Measurements from ENCODE around the gene BMP2. TPM values are rescaled to one million over a fixed set of nuclear protein-coding genes. Genes with fewer than 3 reads are reported as not detected.

BMP2 gene
- total and polyA plus RNA-seq, 2 donors (not counting 1 experiment from before 2014, with no cell fraction given), result not detected

DNA sequence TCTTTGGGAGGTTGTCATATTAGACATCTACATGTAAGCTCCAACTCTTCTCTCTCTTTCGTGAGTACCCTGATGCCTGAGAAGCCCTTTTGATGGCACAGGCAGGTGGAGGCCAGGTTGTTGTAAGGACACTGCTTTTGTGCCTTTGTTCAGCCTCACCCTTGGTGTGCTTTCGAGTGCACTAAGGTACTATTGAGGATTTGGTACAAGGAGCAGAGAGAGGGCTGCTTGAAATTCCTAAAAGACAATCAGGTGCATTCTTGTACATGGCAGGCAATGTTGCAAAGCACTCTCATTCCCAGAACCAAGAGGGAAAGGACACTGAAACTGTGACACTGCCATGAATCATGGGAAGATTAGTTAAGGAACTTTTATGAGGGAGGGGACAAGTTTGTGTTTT, 19.1 kb downstream of the BMP2 start:
- no peak for DNase-seq
- intact Hi-C loops (cut with micrococcal nuclease), result no loop called here
- Histone ChIP-seq H3K27ac (ENCODE audit: low read length in 2 of 2) (no peak overlapping the region), H2AFZ (ENCODE audit: insufficient read depth, low read depth, low read length, poor library complexity, severe bottlenecking) (no peak overlapping the region), H3K9ac (ENCODE audit: low read length) (no peak overlapping the region), H3K4me2 (replicated peaks; ENCODE audit: low read depth, low read length, poor library complexity, severe bottlenecking) (no peak overlapping the region), H4K20me1 (ENCODE audit: control insufficient read depth, insufficient read depth, low read length, poor library complexity, severe bottlenecking) (no peaks in the 10 kb centered on the region), H3K79me2 (ENCODE audit: control insufficient read depth, insufficient read depth, low read length) (no peaks in the 10 kb centered on the region), H3K36me3 (replicated peaks in 1 of 2; ENCODE audit: control extremely low read depth in 1 of 2, control insufficient read depth in 1 of 2, extremely low read depth in 1 of 2, insufficient read depth in 2 of 2, low read length in 1 of 2) (no peaks in the 10 kb centered on the region), H3K4me1 (ENCODE audit: control insufficient read depth in 2 of 2, insufficient read depth in 2 of 2, low read length in 2 of 2) (no peaks in the 10 kb centered on the region), H3K27me3 (replicated peaks in 1 of 4; ENCODE audit: control extremely low read depth in 1 of 4, control insufficient read depth in 3 of 4, insufficient read depth in 4 of 4, low read length in 3 of 4) (no peaks in the 10 kb centered on the region), H3K4me3 (ENCODE audit: control extremely low read depth in 1 of 5, extremely low read depth in 1 of 5, insufficient read depth in 1 of 5, low read depth in 2 of 5, low read length in 4 of 5) (no peak overlapping the region), H3K9me3 (ENCODE audit: control extremely low read depth in 1 of 3, control insufficient read depth in 2 of 3, insufficient read depth in 1 of 3, low read length in 2 of 3) (no peaks in the 10 kb centered on the region)
- no peaks in the 10 kb centered on the region for H3K9me3 Mint-ChIP-seq (ENCODE audit: insufficient read depth)
- H3K4me3 Mint-ChIP-seq, result no peak overlapping the region
- no peak overlapping the region for H3K27ac Mint-ChIP-seq
- TF ChIP-seq, protein P1, sequence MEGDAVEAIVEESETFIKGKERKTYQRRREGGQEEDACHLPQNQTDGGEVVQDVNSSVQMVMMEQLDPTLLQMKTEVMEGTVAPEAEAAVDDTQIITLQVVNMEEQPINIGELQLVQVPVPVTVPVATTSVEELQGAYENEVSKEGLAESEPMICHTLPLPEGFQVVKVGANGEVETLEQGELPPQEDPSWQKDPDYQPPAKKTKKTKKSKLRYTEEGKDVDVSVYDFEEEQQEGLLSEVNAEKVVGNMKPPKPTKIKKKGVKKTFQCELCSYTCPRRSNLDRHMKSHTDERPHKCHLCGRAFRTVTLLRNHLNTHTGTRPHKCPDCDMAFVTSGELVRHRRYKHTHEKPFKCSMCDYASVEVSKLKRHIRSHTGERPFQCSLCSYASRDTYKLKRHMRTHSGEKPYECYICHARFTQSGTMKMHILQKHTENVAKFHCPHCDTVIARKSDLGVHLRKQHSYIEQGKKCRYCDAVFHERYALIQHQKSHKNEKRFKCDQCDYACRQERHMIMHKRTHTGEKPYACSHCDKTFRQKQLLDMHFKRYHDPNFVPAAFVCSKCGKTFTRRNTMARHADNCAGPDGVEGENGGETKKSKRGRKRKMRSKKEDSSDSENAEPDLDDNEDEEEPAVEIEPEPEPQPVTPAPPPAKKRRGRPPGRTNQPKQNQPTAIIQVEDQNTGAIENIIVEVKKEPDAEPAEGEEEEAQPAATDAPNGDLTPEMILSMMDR (IDR thresholded peaks at IDR 0.05), result no peak
- TF ChIP-seq EZH2 (IDR thresholded peaks at IDR 0.05; ENCODE audit: borderline replicate concordance, insufficient read depth, low read depth, low read length, poor library complexity, severe bottlenecking), result no peak
- ChIA-PET POLR2A (no interaction called here), CTCF (no interaction called here)
- no peaks in the 10 kb centered on the region for H3K4me1 Mint-ChIP-seq
- no peak for ATAC-seq (ENCODE audit: low read depth)
- H3K27me3 Mint-ChIP-seq, result no peaks in the 10 kb centered on the region
- WGBS (ENCODE audit: insufficient coverage), result 50% methylated on average over 1 of the region's 2 CpGs

DNA sequence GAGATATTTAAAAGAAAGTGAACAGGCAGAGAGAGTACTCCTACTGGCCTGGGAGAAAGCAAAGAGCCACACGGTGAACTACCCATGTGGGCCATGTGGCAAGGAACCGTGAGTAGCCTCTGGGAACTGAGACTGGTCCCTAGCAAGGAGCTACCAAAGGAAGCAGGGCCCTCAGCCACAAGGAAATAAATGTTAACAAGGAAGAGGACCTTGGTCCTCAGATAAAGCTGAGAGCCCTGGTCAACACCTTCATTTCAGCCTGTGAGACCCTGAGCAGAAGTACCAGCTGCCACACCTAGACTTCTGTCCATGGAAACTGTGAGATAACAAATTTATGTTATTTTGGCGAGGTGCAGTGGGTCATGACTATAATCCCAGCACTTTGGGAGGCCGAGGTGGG, 25.3 kb downstream of the BMP2 start:
- intact Hi-C loops (cut with micrococcal nuclease), result no loop called here
- H3K9me3 Mint-ChIP-seq (ENCODE audit: insufficient read depth), result no peaks in the 10 kb centered on the region
- no peaks in the 10 kb centered on the region for H3K36me3 ChIP-seq (replicated peaks in 1 of 2; ENCODE audit: control extremely low read depth in 1 of 2, control insufficient read depth in 1 of 2, extremely low read depth in 1 of 2, insufficient read depth in 2 of 2, low read length in 1 of 2)
- no peaks in the 10 kb centered on the region for H3K27me3 Mint-ChIP-seq
- no peaks in the 10 kb centered on the region for H3K9me3 ChIP-seq (ENCODE audit: control extremely low read depth in 1 of 3, control insufficient read depth in 2 of 3, insufficient read depth in 1 of 3, low read length in 2 of 3)
- no peak overlapping the region for H3K4me3 ChIP-seq (ENCODE audit: control extremely low read depth in 1 of 5, extremely low read depth in 1 of 5, insufficient read depth in 1 of 5, low read depth in 2 of 5, low read length in 4 of 5)
- no peaks in the 10 kb centered on the region for H3K4me1 ChIP-seq (ENCODE audit: control insufficient read depth in 2 of 2, insufficient read depth in 2 of 2, low read length in 2 of 2)
- no peaks in the 10 kb centered on the region for H3K27me3 ChIP-seq (replicated peaks in 1 of 4; ENCODE audit: control extremely low read depth in 1 of 4, control insufficient read depth in 3 of 4, insufficient read depth in 4 of 4, low read length in 3 of 4)
- H3K27ac Mint-ChIP-seq, result no peak overlapping the region
- DNase-seq (no peak), ATAC-seq (ENCODE audit: low read depth) (no peak)
- H3K79me2 ChIP-seq (ENCODE audit: control insufficient read depth, insufficient read depth, low read length), result no peaks in the 10 kb centered on the region
- ChIA-PET POLR2A (no interaction called here), CTCF (interaction anchor here (0.7 kb wide), 1 partner anchor 1942 kb away, joined by 3 read pairs; no protein-coding TSS in a partner anchor)
- 87% methylated on average over 3 of the region's 4 CpGs for WGBS (ENCODE audit: insufficient coverage)
- no peak overlapping the region for H3K4me3 Mint-ChIP-seq
- no peaks in the 10 kb centered on the region for H4K20me1 ChIP-seq (ENCODE audit: control insufficient read depth, insufficient read depth, low read length, poor library complexity, severe bottlenecking)
- H3K4me1 Mint-ChIP-seq, result no peaks in the 10 kb centered on the region
- H2AFZ ChIP-seq (ENCODE audit: insufficient read depth, low read depth, low read length, poor library complexity, severe bottlenecking), result no peak overlapping the region
- no peak overlapping the region for H3K27ac ChIP-seq (ENCODE audit: low read length in 2 of 2)
- no peak for TF ChIP-seq EZH2 (IDR thresholded peaks at IDR 0.05; ENCODE audit: borderline replicate concordance, insufficient read depth, low read depth, low read length, poor library complexity, severe bottlenecking)
- TF ChIP-seq, protein P1 (IDR thresholded peaks at IDR 0.05), result no peak
- H3K9ac ChIP-seq (ENCODE audit: low read length), result no peak overlapping the region
- H3K4me2 ChIP-seq (replicated peaks; ENCODE audit: low read depth, low read length, poor library complexity, severe bottlenecking), result no peak overlapping the region
